GM21390 (cell line): ENCODE results near the gene ZNF581.
A peak's percentile ranks its signal among the peaks of the same experiment; 100 is the strongest.

Experiments used
- ATAC-seq: cut with Tn5 transposase; IDR thresholded peaks from one replicate; pipeline ENCODE4 v1.9.1; 2021; ENCODE audit not compliant: unreplicated experiment

Gene ZNF581

GRCh38 chr19:55647732-55648584, 4.5 kb downstream of the ZNF581 start, which contains the start of gene CCDC106:
TSS of gene CCDC106 (plus strand) at chr19:55648212. CDS start at chr19:55649047, 835 bp downstream.
- ATAC-seq: no peak

DNA sequence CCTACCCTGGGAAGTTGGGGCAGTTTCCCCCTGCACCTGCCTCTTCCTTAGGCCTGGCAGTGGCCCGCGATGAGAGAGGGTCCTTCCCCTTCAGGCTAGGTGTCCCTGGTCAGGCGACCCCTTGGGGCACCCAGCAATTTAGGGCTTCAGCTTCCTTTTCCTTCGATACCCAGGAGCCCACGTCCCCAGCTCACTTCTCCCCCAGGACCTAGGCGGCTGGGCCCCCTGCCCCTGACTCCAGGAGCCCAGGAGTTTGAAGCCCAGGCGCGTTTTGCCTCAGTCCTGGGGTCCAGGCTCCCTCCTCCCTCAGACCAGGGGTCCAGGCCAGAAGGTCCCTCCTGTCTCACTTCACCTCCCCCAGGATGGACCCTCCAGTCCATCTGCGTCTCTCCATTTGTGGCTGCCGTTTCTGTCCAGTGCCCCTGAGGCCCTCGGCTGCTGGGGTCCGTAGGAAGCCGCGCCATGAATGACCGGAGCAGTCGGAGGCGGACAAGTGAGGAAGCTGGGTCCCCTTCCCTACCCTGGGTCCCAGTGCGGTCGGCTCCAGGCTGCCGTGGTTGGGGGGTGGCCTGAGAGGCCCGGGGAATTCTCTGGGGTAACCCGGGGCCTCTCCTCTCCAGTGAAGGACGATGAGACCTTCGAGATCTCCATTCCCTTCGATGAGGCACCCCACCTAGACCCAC, 5.3 kb downstream of the ZNF581 start:
- no peak for ATAC-seq

GRCh38 chr19:55649268-55650125, 6.0 kb downstream of the ZNF581 start:
- no peak for ATAC-seq

- no peak for ATAC-seq
These were observed 6.7 kb downstream of the ZNF581 start for GRCh38 chr19:55650126-55650557.

DNA sequence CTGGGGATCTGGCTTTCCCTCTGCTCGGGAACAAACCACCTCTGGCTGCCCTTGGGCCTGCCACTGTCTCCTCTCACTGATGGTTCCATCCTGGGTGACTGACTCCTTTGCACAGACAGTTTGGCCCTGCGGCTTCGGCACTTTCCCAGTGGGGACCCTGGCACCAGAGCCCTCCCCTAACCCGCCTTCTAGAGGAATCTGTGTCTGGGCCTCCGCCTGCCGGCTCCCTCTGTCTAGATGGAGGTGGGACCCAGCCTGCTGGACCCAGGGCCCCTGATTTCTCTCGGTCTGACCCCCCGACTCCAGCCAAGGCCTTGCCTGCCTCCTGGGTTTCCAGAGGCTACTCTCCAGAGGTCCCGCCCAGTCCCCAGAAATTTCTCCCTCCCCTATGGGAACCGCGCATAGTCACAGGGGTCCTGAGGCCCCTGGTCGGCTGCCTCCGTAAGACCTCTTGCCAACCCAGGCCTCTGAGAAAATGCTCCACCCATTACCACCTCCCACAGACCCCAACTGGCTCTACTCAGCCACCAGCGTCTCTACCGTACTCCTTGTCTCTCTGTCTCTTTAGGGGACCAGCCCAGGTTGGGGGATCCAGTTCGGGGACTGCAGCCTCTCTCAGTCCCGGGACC, 7.3 kb downstream of the ZNF581 start:
- no peak for ATAC-seq

DNA sequence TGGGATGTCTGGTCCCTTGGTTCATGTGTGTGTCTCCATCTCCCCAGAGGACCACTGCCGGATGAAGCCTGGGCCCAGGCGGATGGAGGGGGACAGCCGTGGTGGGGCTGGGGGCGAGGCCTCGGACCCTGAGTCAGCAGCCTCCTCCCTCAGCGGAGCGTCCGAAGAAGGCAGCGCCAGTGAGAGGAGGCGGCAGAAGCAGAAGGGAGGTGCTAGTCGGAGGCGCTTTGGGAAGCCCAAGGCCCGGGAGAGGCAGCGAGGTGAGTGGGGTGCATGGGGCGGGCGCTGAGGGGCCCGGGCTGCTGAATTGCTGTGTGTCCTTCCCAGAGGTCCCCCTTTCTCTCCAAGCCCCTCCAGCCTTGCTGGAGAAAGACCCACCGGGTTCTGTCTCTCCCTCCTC, 7.8 kb downstream of the ZNF581 start:
- ATAC-seq: no peak

GRCh38 chr19:55652311-55653128, 9.1 kb downstream of the ZNF581 start:
- no peak for ATAC-seq

GRCh38 chr19:55653651-55654322, 10.3 kb downstream of the ZNF581 start:
- peak; percentile 37 for ATAC-seq

DNA sequence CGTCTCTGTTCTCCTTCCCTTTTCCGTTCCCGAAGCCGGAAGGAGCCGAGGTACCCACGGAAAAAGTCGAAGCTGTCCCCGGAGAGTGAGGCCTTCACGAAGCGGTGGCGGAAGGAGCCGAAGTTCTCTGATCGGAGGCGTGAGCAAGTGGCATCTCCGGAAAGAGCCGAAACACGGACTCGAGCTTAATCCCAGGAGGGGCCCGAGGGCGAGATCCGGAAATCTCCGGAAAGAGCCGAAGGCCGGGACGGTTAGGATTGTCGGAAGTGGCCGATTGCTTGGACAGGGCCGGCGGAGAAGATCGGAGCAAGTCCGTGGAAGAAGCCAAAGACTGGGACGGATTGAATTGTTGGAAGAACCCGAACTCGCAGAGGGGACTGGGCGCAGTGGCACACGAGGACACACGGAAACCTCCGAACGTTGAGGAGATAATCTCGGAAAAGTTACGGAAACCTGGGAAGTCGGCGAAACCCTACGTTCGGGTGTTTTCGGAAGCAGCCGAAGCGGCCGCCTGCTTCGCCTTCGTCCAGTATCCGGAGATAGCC, 10.9 kb downstream of the ZNF581 start:
- peak; percentile 48 for ATAC-seq

- peak; percentile 35 for ATAC-seq
These were observed 11.6 kb downstream of the ZNF581 start, which contains the start of gene U2AF2 for GRCh38 chr19:55654868-55655647. TSS of gene U2AF2 (plus strand) at chr19:55655035. CDS start at chr19:55655105, 70 bp downstream.

GRCh38 chr19:55655648-55656040, 12.2 kb downstream of the ZNF581 start:
- no peak for ATAC-seq

GRCh38 chr19:55656552-55656951, 13.1 kb downstream of the ZNF581 start:
- no peak for ATAC-seq

- ATAC-seq: no peak
These were observed 13.7 kb downstream of the ZNF581 start for GRCh38 chr19:55656988-55657747.

- ATAC-seq: no peak
These were observed 15.5 kb downstream of the ZNF581 start for GRCh38 chr19:55658846-55659459.

- no peak for ATAC-seq
These were observed 16.4 kb downstream of the ZNF581 start for GRCh38 chr19:55659822-55660221.

GRCh38 chr19:55660404-55660803, 17.0 kb downstream of the ZNF581 start:
- no peak for ATAC-seq

GRCh38 chr19:55660991-55661390, 17.5 kb downstream of the ZNF581 start:
- ATAC-seq: no peak
